Thyroid gland (tissue), 4 donors: ENCODE data around the gene PRKCE. TPM values are rescaled to one million over a fixed set of nuclear protein-coding genes. Genes with fewer than 3 reads are reported as not detected.

Experiments used
- DNase-seq, 2 donors: peaks; one replicate each; pipeline ENCODE4 v3.0.0-alpha.2; 2019
- H3K27ac ChIP-seq, 3 donors: fragments of 200-600 bp; sonication (generic); 1 replicate in 2 of 3; 2 replicates in 1 of 3; pipeline ENCODE4 v1.5.1; 2016 to 2019; ENCODE audit warnings: mild to moderate bottlenecking in 1 of 3, moderate library complexity in 1 of 3
- H3K27me3 ChIP-seq: fragments of 200-600 bp; sonication (generic); one replicate; pipeline ENCODE4 v1.5.1; 2019
- H3K36me3 ChIP-seq, 2 donors: fragments of 200-600 bp; sonication (generic); one replicate each; pipeline ENCODE4 v1.5.1; 2016 to 2019
- H3K4me1 ChIP-seq, 2 donors: fragments of 200-600 bp; sonication (generic); one replicate each; pipeline ENCODE4 v1.5.1; 2017 to 2019
- H3K4me3 ChIP-seq, 3 donors: fragments of 200-600 bp; sonication (generic); replicated peaks in 1 of 3; 1 replicate in 2 of 3; 2 replicates in 1 of 3; pipeline ENCODE4 v1.5.1; 2016; ENCODE audit warnings: mild to moderate bottlenecking in 1 of 3
- H3K9me3 ChIP-seq: fragments of 200-600 bp; sonication (generic); one replicate; pipeline ENCODE4 v1.5.1; 2017
- POLR2A ChIP-seq, 2 donors: fragments of 450-650 bp; IDR thresholded peaks; one replicate each; pipeline ENCODE4 v1.6.1; 2017; ENCODE audit warnings: antibody characterized with exemption in 2 of 2, mild to moderate bottlenecking in 2 of 2, moderate library complexity in 1 of 2
- WGBS, 2 donors: methylation state at CpG; one replicate each; pipeline ENCODE4 v1.1.5; 2017; 5-methylcytosine and 5-hydroxymethylcytosine counted together
- intact Hi-C: fragments of 100-400 bp; cut with DNase I; formaldehyde crosslinking; loops from one replicate; pipeline ENCODE4 v1.15.1; 2023
- total RNA-seq, 4 donors: library from RNA; depleted of rRNA; stranded (reverse); fragments of >200 nt; gene quantifications; one replicate each; pipeline ENCODE4 v1.2.3, GENCODE V29; 2016
- TF ChIP-seq, protein P1 (sequence below), 6 experiments: fragments of 200-600 bp in 3 of 6; fragments of 450-650 bp in 3 of 6; sonication (generic) in 3 of 6; IDR thresholded peaks; one replicate each; pipeline ENCODE4 v1.5.1; 2016 to 2019; ENCODE audit warnings: antibody characterized with exemption in 6 of 6, mild to moderate bottlenecking in 2 of 6, inconsistent platforms in 1 of 6, moderate library complexity in 1 of 6

PRKCE gene
- total RNA-seq, 4 donors from 2014 or later, result 8.4 to 35.3 (median 15.2) TPM

- H3K27ac ChIP-seq, result no peak overlapping the region
- H3K9me3 ChIP-seq, result no peaks in the 10 kb centered on the region
- DNase-seq, result no peak
- no peak overlapping the region for H3K4me3 ChIP-seq
- intact Hi-C loops, result no loop called here
- H3K27me3 ChIP-seq, result no peaks in the 10 kb centered on the region
- TF ChIP-seq POLR2A (IDR thresholded peaks at IDR 0.05), result no peak
- TF ChIP-seq, protein P1, sequence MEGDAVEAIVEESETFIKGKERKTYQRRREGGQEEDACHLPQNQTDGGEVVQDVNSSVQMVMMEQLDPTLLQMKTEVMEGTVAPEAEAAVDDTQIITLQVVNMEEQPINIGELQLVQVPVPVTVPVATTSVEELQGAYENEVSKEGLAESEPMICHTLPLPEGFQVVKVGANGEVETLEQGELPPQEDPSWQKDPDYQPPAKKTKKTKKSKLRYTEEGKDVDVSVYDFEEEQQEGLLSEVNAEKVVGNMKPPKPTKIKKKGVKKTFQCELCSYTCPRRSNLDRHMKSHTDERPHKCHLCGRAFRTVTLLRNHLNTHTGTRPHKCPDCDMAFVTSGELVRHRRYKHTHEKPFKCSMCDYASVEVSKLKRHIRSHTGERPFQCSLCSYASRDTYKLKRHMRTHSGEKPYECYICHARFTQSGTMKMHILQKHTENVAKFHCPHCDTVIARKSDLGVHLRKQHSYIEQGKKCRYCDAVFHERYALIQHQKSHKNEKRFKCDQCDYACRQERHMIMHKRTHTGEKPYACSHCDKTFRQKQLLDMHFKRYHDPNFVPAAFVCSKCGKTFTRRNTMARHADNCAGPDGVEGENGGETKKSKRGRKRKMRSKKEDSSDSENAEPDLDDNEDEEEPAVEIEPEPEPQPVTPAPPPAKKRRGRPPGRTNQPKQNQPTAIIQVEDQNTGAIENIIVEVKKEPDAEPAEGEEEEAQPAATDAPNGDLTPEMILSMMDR (IDR thresholded peaks at IDR 0.05), result no peak
- 82 to 94% methylated on average over 6 of the region's 6 CpGs for WGBS, 2 donors
- no peaks in the 10 kb centered on the region for H3K4me1 ChIP-seq
- no peaks in the 10 kb centered on the region for H3K36me3 ChIP-seq
These were observed 83.5 kb downstream of the PRKCE start for GRCh38 chr2:45734952-45735351.

DNA sequence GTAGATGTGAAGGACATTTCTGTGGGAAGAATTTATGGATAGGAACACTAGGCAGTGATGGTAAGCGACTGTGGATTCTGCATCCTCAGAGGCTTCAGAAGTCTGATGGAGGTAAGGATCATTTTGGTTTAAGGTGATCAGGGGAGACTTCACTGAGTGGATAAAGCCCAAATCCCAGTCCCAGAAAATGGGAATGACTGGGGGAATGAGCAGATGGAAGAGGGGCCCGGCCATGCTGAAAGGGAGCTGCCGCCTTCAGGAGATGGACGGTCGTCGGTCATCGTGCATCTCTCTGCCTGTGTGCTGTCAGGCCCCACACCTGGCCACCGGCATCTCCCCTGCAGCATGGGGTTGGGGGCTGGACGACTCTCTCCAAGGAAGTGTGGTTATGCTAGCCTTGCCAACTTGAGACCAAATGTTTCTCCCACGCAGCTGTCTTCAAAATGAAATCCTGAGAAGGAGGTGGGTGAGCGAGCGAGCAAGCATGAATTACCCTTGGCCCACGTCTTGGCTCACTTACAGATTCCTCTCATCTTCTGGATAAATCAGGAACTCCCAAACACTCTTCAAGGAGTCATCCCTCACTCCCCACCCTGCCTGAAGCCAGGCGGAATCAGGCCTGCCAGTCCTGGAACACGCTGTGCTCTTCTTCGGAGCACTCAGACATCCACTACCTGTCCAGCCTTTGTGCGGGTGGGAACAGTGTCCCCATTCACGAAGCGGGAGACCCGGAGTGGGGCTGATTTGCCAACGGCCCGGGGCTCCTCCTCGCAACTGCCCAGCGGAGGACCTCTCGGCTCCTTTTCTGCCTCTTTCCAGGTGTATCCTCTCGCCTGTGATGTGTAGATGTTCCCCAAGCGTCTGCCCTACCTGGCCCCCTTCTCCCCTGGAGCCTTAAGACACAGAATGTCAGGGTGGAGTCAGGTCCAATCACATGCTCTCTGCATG is 85.6 kb downstream of the PRKCE start:
- Histone ChIP-seq H3K9me3 (no peaks in the 10 kb centered on the region), H3K36me3 (no peaks in the 10 kb centered on the region), H3K4me3 (no peak overlapping the region), H3K27ac (no peak overlapping the region), H3K4me1 (no peaks in the 10 kb centered on the region), H3K27me3 (no peaks in the 10 kb centered on the region)
- TF ChIP-seq, protein P1 (IDR thresholded peaks at IDR 0.05), result no peak
- no peak for TF ChIP-seq POLR2A (IDR thresholded peaks at IDR 0.05)
- intact Hi-C loops, result no loop called here
- 93% methylated on average over 21 to 27 of the region's 27 CpGs for WGBS, 2 donors
- no peak for DNase-seq

DNA sequence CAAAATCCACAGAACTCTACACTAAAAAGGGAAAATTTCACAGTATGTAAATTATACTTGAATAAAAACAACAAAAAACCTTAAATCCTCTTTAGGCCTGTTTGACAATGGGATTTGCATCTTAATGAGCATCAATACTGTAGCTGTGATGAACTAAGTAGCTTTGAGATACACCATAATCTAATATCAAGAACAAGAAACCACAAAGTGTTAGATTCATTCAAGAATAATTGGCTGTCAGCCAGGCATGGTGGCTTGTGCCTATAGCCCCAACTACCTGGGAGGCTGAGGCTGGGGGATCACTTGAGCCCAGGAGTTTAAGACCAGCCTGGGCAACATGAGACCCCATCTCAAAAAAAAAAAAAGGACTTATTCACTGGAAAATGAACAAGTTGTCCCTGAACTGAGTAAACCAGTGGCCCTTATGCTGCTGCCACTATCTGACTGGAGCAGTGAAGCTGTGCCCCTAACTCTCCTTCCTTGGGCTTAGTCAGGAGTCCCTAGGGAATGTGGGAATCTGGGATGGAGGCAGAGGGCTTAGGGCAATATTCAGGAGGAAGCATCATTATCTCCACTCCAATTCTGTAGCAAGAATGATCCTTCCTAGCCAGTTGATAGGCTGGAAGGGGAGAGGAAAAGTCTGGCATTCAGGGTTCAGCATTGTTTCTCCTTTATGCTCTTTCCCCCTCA is 88.5 kb downstream of the PRKCE start:
- Histone ChIP-seq H3K9me3 (no peaks in the 10 kb centered on the region), H3K4me3 (no peak overlapping the region), H3K27me3 (no peaks in the 10 kb centered on the region), H3K27ac (no peak overlapping the region), H3K36me3 (no peaks in the 10 kb centered on the region), H3K4me1 (no peaks in the 10 kb centered on the region)
- intact Hi-C loops, result no loop called here
- no peak for DNase-seq
- TF ChIP-seq, protein P1 (IDR thresholded peaks at IDR 0.05), result no peak
- no peak for TF ChIP-seq POLR2A (IDR thresholded peaks at IDR 0.05)

- H3K27me3 ChIP-seq, result no peaks in the 10 kb centered on the region
- no peaks in the 10 kb centered on the region for H3K9me3 ChIP-seq
- intact Hi-C loops, result no loop called here
- H3K27ac ChIP-seq, result no peak overlapping the region
- no peak for DNase-seq
- no peak overlapping the region for H3K4me3 ChIP-seq
- no peaks in the 10 kb centered on the region for H3K36me3 ChIP-seq
- WGBS, 2 donors, result 82 to 88% methylated on average over 7 of the region's 7 CpGs
- H3K4me1 ChIP-seq, result no peaks in the 10 kb centered on the region
- TF ChIP-seq, protein P1 (IDR thresholded peaks at IDR 0.05), result no peak
- no peak for TF ChIP-seq POLR2A (IDR thresholded peaks at IDR 0.05)
These were observed 89.8 kb downstream of the PRKCE start for GRCh38 chr2:45741161-45741850.
